Measurements from ENCODE around the gene YPEL4.
A peak's percentile ranks its signal among the peaks of the same experiment; 100 is the strongest.

YPEL4 gene

GRCh38 chr11:57667736-57668433, 18.2 kb upstream of the YPEL4 start, which contains the start of gene ZDHHC5:
Gene ZDHHC5, plus strand, starts transcription at chr11:57668114. Its CDS starts 4,977 bp downstream, at chr11:57673091.
- Histone ChIP-seq H3K4me1 (ENCODE audit: control insufficient read depth, insufficient read depth, low read length) (peaks cover 12% of the 10 kb centered on the region), H3K4me3 (ENCODE audit: insufficient read depth, low read depth, low read length) (peak within 1 kb of the TSS; percentile 96), H3K36me3 (ENCODE audit: control insufficient read depth, insufficient read depth, low read length) (peaks cover 3% of the 10 kb centered on the region), H3K27ac (ENCODE audit: insufficient read depth, low read depth, low read length, poor library complexity, severe bottlenecking) (peak within 1 kb of the TSS; percentile 100), H3K27me3 (ENCODE audit: control insufficient read depth, insufficient read depth, low read length, poor library complexity, severe bottlenecking) (no peaks in the 10 kb centered on the region), H3K9me3 (ENCODE audit: control insufficient read depth, low read length) (no peaks in the 10 kb centered on the region)
- 0% methylated on average over 96 of the region's 96 CpGs for WGBS, 2 experiments

GRCh38 chr11:57667117-57667735, 17.5 kb upstream of the YPEL4 start:
- Histone ChIP-seq H3K4me1 (ENCODE audit: control insufficient read depth, insufficient read depth, low read length) (peaks cover 12% of the 10 kb centered on the region), H3K36me3 (ENCODE audit: control insufficient read depth, insufficient read depth, low read length) (no peaks in the 10 kb centered on the region), H3K27ac (ENCODE audit: insufficient read depth, low read depth, low read length, poor library complexity, severe bottlenecking) (peak overlapping the region; percentile 100), H3K9me3 (ENCODE audit: control insufficient read depth, low read length) (no peaks in the 10 kb centered on the region), H3K4me3 (ENCODE audit: insufficient read depth, low read depth, low read length) (peak overlapping the region; percentile 96), H3K27me3 (ENCODE audit: control insufficient read depth, insufficient read depth, low read length, poor library complexity, severe bottlenecking) (no peaks in the 10 kb centered on the region)
- WGBS, 2 experiments = 0 to 1% methylated on average over 27 to 29 of the region's 29 CpGs

- H3K4me3 ChIP-seq (ENCODE audit: insufficient read depth, low read depth, low read length) = no peak overlapping the region
- peaks cover 5% of the 10 kb centered on the region for H3K4me1 ChIP-seq (ENCODE audit: control insufficient read depth, insufficient read depth, low read length)
- H3K27ac ChIP-seq (ENCODE audit: insufficient read depth, low read depth, low read length, poor library complexity, severe bottlenecking) = no peak overlapping the region
- H3K9me3 ChIP-seq (ENCODE audit: control insufficient read depth, low read length) = no peaks in the 10 kb centered on the region
- 86 to 88% methylated on average over 9 of the region's 9 CpGs for WGBS, 2 experiments
- H3K27me3 ChIP-seq (ENCODE audit: control insufficient read depth, insufficient read depth, low read length, poor library complexity, severe bottlenecking) = no peaks in the 10 kb centered on the region
- H3K36me3 ChIP-seq (ENCODE audit: control insufficient read depth, insufficient read depth, low read length) = peaks cover 13% of the 10 kb centered on the region
These were observed 14.3 kb upstream of the YPEL4 start for GRCh38 chr11:57663975-57664374.

- H3K36me3 ChIP-seq (ENCODE audit: control insufficient read depth, insufficient read depth, low read length) = peaks cover 13% of the 10 kb centered on the region
- no peaks in the 10 kb centered on the region for H3K9me3 ChIP-seq (ENCODE audit: control insufficient read depth, low read length)
- H3K27ac ChIP-seq (ENCODE audit: insufficient read depth, low read depth, low read length, poor library complexity, severe bottlenecking) = no peak overlapping the region
- WGBS, 2 experiments = 84 to 90% methylated on average over 4 of the region's 4 CpGs
- H3K4me3 ChIP-seq (ENCODE audit: insufficient read depth, low read depth, low read length) = no peak overlapping the region
- H3K4me1 ChIP-seq (ENCODE audit: control insufficient read depth, insufficient read depth, low read length) = peaks cover 5% of the 10 kb centered on the region
- no peaks in the 10 kb centered on the region for H3K27me3 ChIP-seq (ENCODE audit: control insufficient read depth, insufficient read depth, low read length, poor library complexity, severe bottlenecking)
These were observed 13.2 kb upstream of the YPEL4 start for GRCh38 chr11:57662893-57663292.

- H3K36me3 ChIP-seq (ENCODE audit: control insufficient read depth, insufficient read depth, low read length) = peaks cover 13% of the 10 kb centered on the region
- no peaks in the 10 kb centered on the region for H3K4me1 ChIP-seq (ENCODE audit: control insufficient read depth, insufficient read depth, low read length)
- peaks cover 5% of the 10 kb centered on the region for H3K27me3 ChIP-seq (ENCODE audit: control insufficient read depth, insufficient read depth, low read length, poor library complexity, severe bottlenecking)
- no peak overlapping the region for H3K27ac ChIP-seq (ENCODE audit: insufficient read depth, low read depth, low read length, poor library complexity, severe bottlenecking)
- H3K4me3 ChIP-seq (ENCODE audit: insufficient read depth, low read depth, low read length) = no peak overlapping the region
- 95 to 97% methylated on average over 14 of the region's 14 CpGs for WGBS, 2 experiments
- no peaks in the 10 kb centered on the region for H3K9me3 ChIP-seq (ENCODE audit: control insufficient read depth, low read length)
These were observed 10.0 kb upstream of the YPEL4 start for GRCh38 chr11:57659669-57660068.

- peaks cover 5% of the 10 kb centered on the region for H3K27me3 ChIP-seq (ENCODE audit: control insufficient read depth, insufficient read depth, low read length, poor library complexity, severe bottlenecking)
- 1% methylated on average over 8 of the region's 8 CpGs for WGBS, 2 experiments
- peak overlapping the region; percentile 64 for H3K4me3 ChIP-seq (ENCODE audit: insufficient read depth, low read depth, low read length)
- H3K4me1 ChIP-seq (ENCODE audit: control insufficient read depth, insufficient read depth, low read length) = no peaks in the 10 kb centered on the region
- H3K36me3 ChIP-seq (ENCODE audit: control insufficient read depth, insufficient read depth, low read length) = peaks cover 13% of the 10 kb centered on the region
- no peak overlapping the region for H3K27ac ChIP-seq (ENCODE audit: insufficient read depth, low read depth, low read length, poor library complexity, severe bottlenecking)
- H3K9me3 ChIP-seq (ENCODE audit: control insufficient read depth, low read length) = no peaks in the 10 kb centered on the region
These were observed 8.3 kb upstream of the YPEL4 start for GRCh38 chr11:57658023-57658361.

- Histone ChIP-seq H3K9me3 (ENCODE audit: control insufficient read depth, low read length) (no peaks in the 10 kb centered on the region), H3K4me1 (ENCODE audit: control insufficient read depth, insufficient read depth, low read length) (no peaks in the 10 kb centered on the region), H3K36me3 (ENCODE audit: control insufficient read depth, insufficient read depth, low read length) (peaks cover 13% of the 10 kb centered on the region), H3K4me3 (ENCODE audit: insufficient read depth, low read depth, low read length) (peak within 1 kb of the TSS; percentile 64), H3K27me3 (ENCODE audit: control insufficient read depth, insufficient read depth, low read length, poor library complexity, severe bottlenecking) (peaks cover 5% of the 10 kb centered on the region), H3K27ac (ENCODE audit: insufficient read depth, low read depth, low read length, poor library complexity, severe bottlenecking) (no peak within 1 kb of the TSS)
- WGBS, 2 experiments = 1% methylated on average over 45 of the region's 45 CpGs
These were observed 7.7 kb upstream of the YPEL4 start, which contains the start of gene CLP1 for GRCh38 chr11:57657194-57658022. Gene CLP1, plus strand, starts transcription at chr11:57657762. Its CDS starts 1,715 bp downstream, at chr11:57659477.

- H3K27me3 ChIP-seq (ENCODE audit: control insufficient read depth, insufficient read depth, low read length, poor library complexity, severe bottlenecking) = peaks cover 5% of the 10 kb centered on the region
- H3K4me3 ChIP-seq (ENCODE audit: insufficient read depth, low read depth, low read length) = peak overlapping the region; percentile 64
- 51 to 56% methylated on average over 5 of the region's 5 CpGs for WGBS, 2 experiments
- peaks cover 13% of the 10 kb centered on the region for H3K36me3 ChIP-seq (ENCODE audit: control insufficient read depth, insufficient read depth, low read length)
- no peak overlapping the region for H3K27ac ChIP-seq (ENCODE audit: insufficient read depth, low read depth, low read length, poor library complexity, severe bottlenecking)
- no peaks in the 10 kb centered on the region for H3K4me1 ChIP-seq (ENCODE audit: control insufficient read depth, insufficient read depth, low read length)
- H3K9me3 ChIP-seq (ENCODE audit: control insufficient read depth, low read length) = no peaks in the 10 kb centered on the region
These were observed 7.1 kb upstream of the YPEL4 start for GRCh38 chr11:57656885-57657193.

- Histone ChIP-seq H3K4me1 (ENCODE audit: control insufficient read depth, insufficient read depth, low read length) (peaks cover 25% of the 10 kb centered on the region), H3K27me3 (ENCODE audit: control insufficient read depth, insufficient read depth, low read length, poor library complexity, severe bottlenecking) (peaks cover 5% of the 10 kb centered on the region), H3K27ac (ENCODE audit: insufficient read depth, low read depth, low read length, poor library complexity, severe bottlenecking) (no peak overlapping the region), H3K9me3 (ENCODE audit: control insufficient read depth, low read length) (no peaks in the 10 kb centered on the region), H3K4me3 (ENCODE audit: insufficient read depth, low read depth, low read length) (no peak overlapping the region), H3K36me3 (ENCODE audit: control insufficient read depth, insufficient read depth, low read length) (no peaks in the 10 kb centered on the region)
- 40 to 43% methylated on average over 2 of the region's 3 CpGs for WGBS, 2 experiments
These were observed 3.5 kb upstream of the YPEL4 start for GRCh38 chr11:57653163-57653562.

- WGBS, 2 experiments = 91 to 92% methylated on average over 3 of the region's 3 CpGs
These were observed 3.0 kb upstream of the YPEL4 start for GRCh38 chr11:57652662-57653061.

More at GRCh38 chr11:57652662-57653061, 3.0 kb upstream of the YPEL4 start:
- Histone ChIP-seq H3K36me3 (ENCODE audit: control insufficient read depth, insufficient read depth, low read length) (no peaks in the 10 kb centered on the region), H3K9me3 (ENCODE audit: control insufficient read depth, low read length) (no peaks in the 10 kb centered on the region), H3K4me3 (ENCODE audit: insufficient read depth, low read depth, low read length) (no peak overlapping the region), H3K4me1 (ENCODE audit: control insufficient read depth, insufficient read depth, low read length) (peaks cover 29% of the 10 kb centered on the region), H3K27ac (ENCODE audit: insufficient read depth, low read depth, low read length, poor library complexity, severe bottlenecking) (no peak overlapping the region), H3K27me3 (ENCODE audit: control insufficient read depth, insufficient read depth, low read length, poor library complexity, severe bottlenecking) (peaks cover 5% of the 10 kb centered on the region)
